HG03159 (cell line): ENCODE measurements around the gene QPRT.
"Not testable (repeated sequence)": the region's sequence is repeated elsewhere in the genome, so short reads cannot be mapped to it uniquely, and the experiment has no call there.

ENCODE experiments used
- ATAC-seq: cut with Tn5 transposase; IDR thresholded peaks from one replicate; pipeline ENCODE4 v1.9.1; 2021; ENCODE audit warnings: mild to moderate bottlenecking, moderate library complexity; ENCODE audit not compliant: unreplicated experiment

Gene QPRT

DNA sequence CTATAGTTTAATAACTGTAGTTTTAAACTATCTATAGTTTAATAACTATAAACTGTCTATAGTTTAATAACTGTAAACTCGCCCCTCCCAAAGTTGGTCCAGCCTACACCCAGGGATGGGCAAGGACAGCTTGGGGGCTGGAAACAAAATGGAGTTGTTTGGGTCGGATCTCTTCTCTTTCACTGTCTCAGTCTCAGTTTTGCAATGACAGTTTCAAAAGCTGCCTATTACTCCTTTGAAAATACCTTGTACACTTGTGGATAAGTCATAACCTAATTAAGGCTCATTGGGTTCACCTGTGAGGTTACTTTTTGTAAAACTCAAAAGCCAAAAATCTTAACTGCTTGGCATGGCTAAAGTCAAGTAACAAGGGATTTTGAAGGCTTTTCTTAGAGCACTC, 35.4 kb downstream of the QPRT start:
- ATAC-seq = no peak

DNA sequence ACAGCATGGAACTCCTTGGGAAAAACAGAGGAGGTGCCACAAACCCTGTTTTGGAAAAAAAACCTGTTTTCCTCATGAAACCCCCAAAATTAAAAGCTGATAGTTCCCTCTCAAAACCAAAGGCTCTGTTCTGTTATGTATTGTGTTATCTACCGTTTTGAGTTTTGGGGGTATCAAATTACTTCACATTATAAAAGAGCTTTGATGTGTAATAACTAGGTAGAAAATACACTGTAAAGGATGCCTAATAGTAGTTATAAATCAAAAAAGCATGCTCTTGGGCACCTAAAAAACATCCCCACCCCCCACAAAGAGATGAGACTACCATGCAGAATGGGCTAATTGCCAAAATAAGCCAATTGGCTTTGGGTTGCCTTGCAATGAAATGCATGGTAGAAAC, 36.0 kb downstream of the QPRT start:
- no peak for ATAC-seq

DNA sequence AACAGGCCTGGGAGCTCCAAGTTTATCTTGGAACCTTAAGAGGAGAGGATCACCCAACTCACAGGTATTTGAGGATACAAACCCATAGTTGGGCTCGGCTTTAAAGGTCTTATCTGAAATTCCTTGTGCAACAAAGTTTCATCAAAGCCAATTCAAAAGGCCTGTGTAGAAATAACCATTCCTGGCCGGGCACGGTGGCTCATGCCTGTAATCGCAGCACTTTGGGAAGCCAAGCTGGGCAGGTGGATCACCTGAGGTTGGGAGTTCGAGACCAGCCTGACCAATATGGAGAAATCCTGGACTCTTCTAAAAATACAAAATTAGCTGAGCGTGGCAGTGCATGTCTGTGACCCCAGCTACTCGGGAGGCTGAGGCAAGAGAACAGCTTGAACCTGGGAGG, 38.1 kb downstream of the QPRT start:
- no peak for ATAC-seq

DNA sequence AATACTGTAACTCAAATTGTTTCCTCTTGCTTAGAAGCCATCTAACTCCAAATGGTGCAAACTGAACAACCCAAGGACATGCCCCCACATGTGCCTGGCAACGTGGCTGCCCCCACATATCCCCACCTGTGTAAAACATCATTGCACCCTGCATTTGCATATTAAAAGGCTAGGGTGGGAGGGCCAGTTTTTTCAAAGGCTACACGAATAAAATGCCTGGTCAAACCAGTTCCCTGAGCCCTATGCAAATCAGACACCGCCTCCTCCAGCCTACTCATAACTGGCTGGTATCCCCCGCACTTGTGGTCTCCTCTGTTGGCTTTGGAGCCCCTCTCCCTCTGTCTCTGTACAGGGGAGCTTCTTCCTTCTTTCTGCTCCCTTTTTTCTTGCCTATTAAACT, 40.1 kb downstream of the QPRT start:
- no peak for ATAC-seq

DNA sequence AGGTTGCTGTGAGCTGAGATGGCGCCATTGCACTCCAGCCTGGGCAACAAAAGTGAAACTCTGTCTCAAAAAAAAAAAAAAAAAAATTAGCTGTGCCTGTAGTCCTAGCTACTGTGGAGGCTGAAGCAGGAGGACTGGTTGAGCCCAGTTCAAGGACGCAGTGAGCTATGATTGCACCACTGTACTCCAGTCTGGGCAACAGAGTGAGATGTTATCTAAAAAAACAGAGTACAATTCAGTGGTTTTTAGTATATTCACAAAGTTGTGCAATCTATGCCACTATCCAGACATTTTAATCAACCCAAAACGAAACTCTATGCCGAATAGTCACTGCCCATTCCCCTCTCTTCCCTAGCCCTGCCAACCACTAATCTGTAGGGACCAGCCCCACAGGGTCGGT, 41.7 kb downstream of the QPRT start:
- ATAC-seq = no peak

DNA sequence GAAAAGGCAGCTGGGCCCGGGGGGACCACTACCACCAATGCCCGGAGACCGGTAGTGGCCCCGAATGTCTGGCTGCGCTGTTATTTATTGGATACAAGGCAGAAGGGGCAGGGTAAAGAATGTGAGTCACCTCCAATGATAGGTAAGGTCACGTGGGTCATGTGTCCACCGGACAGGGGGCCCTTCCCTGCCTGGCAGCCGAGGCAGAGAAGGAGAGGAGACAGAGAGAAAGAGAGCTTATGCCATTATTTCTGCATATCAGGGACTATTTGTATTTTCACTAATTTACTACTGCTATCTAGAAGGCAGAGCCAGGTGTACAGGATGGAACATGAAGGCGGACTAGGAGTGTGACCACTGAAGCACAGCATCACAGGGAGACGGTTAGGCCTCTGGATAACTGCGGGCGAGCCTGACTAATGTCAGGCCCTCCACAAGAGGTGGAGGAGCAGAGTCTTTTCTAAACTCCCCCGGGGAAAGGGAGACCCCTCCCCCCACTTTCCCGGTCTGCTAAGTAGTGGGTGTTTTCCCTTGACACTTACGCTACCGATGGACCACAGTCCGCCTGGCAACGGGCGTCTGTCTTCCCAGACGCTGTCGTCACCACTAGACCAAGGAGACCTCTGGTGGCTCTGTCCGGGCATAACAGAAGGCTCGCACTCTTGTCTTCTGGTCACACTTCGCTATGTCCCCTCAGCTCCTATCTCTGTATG, 42.3 kb downstream of the QPRT start:
- ATAC-seq = not testable (repeated sequence)

DNA sequence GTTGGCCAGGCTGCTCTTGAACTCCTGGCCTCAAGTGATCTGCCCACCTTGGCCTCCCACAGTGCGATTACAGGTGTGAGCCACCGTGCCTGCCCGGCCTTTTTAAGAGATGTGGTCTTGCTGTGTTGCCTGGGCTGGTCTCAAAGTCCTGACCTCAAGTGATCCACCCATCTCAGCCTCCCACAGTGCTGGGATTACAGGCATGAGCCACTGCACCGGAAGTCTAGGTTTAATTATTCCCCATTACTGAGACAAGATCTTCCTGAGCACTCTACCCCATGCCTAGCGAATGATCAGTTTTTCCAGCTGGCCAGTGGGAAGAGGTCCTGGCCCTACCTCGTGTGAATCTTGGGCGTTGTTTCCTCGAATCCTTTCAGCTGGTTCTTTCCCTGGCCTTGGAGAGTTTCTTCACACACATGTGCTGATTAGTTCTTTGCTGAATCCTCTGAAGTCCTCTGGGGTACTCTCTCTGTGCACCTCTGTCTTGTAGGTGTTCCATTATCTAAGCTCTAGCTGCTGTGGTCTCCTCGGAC, 47.9 kb downstream of the QPRT start:
- no peak for ATAC-seq

DNA sequence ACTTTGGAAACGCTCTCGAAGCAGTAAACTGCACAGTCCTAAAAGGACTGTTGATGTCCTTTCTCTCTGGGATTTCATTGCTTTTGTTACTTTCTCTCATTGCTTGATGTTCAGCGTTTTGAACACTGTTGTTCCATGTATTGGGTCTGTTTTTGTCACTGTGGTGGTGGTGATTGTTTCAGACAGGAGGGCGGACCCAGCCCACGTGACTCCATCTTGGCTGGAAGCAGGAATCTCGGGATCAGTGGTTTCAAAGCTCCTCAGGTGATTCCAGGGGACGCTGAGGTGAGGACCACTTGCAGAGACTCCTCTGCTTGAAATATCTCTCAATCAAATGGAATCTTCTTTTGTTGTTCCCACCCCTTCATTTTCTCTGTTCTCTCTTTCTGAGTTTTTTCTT, 48.5 kb downstream of the QPRT start:
- no peak for ATAC-seq

DNA sequence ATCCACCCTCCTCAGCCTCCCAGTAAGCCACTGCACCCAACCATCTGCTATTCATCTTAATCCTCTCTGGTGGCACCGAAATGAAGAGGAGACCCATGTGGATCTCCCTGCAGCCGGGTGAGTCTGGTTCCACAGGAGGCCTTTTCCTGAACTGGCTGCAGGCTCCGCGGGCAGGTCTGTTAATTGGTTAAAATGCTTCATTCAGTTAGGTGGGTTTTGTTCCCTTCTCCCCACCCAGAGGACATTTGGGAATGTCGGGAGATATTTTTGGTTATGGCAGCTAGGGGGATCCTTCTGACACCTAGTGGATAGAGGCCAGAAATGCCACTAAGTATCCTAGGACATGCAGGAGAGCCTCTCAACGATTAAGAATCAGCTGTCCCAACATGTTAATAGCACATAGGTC, 50.1 kb downstream of the QPRT start:
- ATAC-seq = no peak

DNA sequence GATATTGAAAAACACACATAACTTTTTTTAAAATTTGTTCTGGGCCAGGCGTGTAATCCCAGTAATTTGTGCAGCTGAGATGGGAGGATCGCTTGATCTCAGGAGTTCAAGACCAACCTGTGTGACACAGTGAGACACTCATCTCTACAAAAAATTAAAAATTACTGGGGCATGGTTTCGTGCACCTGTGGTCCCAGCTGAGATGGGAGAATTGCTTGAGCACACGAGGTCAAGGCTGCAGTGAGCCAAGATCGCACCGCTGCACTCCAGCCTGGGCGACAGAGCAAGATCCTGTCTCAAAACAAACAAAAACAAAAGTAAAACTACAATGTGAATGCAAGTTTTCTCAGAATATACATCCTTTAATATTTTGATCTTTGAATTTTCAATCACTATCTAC, 51.7 kb downstream of the QPRT start:
- no peak for ATAC-seq

DNA sequence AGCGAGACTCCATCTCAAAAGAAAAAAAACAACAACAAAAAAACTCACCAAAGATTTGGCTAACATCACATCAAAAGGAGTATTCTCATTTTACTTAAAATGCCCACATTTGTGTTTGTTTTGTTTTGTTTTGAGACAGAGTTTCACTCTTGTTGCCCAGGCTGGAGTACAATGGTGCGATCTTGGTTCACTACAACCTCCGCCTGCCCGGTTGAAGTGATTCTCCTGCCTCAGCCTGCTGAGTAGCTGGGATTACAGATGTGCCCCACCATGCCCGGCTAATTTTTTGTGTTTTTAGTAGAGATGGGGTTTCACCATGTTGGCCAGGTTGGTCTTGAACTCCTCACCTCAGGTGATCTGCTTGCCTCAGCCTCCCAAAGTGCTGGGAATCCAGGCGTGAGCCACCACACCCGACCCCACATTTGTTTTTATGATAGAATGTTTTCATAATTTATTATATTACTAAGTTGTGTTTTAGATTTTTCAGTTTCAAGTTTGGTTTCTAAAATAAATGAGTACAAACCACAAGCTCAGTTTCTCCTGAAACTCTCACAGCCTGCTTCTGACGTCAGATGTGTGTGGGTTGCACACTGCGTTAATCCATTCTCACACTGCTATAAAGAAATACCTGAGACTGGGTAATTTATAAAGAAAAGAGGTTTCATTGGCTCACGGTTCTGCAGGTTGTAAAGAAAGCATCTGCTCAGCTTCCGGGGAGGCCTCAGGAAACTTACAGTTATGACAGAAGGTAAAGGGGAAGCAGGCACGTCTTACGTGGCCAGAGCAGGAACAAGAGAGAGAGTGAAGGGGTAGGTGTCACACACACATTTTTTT, 53.0 kb downstream of the QPRT start:
- peak; percentile 52 for ATAC-seq

DNA sequence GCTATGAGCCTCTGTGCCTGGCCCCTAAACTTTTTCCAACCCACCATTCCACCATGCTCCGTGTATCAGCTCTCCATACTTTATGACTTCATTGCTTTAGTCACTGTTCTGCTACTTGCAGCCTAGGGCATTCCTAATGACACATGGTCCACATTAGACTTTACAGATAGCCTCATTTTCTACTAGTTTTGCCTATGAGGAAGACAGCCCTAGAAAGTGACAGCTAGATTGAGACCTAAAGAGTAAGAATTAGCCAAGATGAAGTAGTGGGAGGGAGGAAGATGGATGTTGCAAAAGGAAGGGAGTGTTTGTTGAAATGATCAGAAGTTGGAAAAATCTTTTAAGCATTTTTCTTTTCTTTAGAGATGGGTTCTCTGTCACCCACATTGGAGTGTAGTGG, 55.8 kb downstream of the QPRT start:
- ATAC-seq = no peak

DNA sequence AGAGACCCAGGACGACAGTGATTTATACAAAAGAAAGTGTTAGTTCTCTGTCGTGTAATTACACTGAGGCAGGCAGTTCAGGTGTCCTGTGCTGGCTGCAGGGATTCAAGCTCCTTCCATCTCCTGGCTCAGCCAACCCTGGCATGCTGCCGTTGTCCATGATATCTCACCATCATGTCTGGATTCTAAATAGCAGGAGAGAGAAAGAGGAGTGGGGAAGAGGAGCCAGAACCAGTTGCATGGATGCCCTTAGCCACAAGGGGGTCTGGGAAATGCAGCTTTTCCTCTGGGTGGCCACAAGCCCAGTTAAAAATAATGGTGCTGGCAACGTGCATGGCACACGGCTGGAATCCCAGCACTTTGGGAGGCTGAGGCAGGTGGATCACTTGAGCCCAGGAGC, 57.1 kb downstream of the QPRT start:
- no peak for ATAC-seq

DNA sequence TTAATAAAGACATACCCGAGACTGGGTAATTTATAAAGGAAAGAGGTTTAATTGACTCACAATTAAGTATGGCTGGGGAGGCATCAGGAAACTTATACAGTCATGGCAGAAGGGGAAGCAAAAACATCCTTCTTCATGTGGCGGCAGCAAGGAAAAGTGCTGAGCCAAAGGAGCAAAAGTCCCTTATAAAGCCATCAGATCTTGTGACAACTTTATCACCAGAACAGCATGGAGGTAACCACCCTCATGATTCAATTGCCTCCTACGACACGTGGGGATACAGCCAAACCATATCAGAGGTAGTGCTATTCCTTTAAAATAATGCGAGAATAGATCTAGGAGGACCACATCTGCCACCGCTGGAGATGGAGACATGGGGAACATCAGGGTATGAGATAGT, 57.8 kb downstream of the QPRT start:
- no peak for ATAC-seq

DNA sequence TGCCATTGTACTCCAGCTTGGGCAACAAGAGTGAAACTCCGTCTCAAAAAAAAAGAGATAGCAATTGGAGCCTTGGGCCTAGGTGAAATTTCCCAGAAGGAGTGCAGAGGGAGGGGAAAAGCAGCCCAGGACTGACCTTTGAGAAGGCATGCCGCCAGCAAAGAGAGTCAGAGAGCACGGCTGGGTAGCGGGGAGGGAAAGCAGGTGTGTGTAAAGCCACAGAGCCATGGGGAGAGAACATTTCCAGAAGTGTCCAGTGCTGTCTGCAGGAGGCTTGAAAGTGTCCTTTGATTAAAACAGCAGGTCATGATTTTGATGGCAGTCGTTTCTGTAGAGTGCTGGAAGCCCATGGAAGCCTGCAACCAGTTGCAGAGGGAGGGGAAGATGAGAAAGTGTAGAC, 58.7 kb downstream of the QPRT start:
- ATAC-seq = no peak

DNA sequence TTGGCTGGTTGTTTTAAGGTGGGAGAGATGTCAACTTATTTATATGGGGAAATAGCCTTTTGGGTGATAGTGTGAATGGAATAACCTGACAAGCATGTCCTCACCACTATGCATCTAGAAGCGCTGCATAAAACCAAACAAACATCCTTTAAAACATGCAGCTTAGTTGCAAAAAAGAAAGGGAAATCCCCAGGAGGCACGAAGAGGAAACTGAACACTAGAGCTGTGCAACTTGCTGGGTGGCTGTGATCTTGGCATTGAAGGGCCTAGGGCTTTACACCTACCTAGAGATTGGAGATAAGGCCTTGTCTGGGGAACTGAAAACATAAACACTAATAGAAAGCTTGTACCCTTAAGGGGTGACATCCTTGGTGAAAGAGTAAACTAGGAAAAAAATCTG, 59.5 kb downstream of the QPRT start:
- no peak for ATAC-seq

DNA sequence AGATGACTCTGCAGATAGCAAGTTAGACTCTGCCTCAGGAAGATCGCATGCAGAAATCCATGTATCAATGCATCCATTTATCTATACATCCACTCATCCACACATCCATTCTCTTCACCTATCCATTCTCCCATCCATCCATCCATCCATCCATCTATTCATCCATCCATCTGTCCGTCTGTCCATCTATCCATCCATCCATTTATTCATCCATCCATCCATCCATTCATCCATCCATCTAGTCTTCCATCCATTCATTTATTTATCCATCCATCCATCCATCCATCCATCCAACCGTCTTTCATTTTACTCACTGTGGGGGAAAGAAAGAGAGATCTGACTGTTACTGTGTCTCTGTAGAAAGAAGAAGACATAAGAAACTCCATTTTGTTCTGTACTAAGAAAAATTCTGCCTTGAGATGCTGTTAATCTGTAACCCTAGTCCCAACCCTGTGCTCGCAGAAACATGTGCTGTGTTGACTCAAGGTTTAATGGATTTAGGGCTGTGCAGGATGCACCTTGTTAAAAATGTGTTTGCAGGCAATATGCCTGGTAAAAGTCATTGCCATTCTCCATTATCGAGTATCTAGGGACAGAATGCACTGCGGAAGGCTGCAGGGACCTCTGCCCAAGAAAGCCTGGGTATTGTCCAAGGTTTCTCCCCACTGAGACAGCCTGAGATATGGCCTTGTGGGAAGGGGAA, 61.1 kb downstream of the QPRT start:
- ATAC-seq = not testable (repeated sequence)

DNA sequence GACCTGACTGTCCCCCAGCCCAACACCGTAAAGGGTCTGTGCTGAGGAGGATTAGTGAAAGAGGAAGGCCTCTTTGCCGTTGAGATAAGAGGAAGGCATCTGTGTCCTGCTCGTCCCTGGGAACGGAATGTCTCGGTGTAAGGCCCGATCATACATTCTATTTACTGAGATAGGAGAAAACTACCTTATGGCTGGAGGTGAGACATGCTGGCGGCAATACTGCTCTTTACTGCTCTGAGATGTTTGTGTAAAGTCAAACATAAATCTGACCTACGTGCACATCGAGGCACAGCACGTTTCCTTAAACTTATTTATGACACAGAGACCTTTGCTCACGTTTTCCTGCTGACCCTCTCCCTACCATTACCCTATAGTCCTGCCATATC, 61.6 kb downstream of the QPRT start:
- ATAC-seq = not testable (repeated sequence)

DNA sequence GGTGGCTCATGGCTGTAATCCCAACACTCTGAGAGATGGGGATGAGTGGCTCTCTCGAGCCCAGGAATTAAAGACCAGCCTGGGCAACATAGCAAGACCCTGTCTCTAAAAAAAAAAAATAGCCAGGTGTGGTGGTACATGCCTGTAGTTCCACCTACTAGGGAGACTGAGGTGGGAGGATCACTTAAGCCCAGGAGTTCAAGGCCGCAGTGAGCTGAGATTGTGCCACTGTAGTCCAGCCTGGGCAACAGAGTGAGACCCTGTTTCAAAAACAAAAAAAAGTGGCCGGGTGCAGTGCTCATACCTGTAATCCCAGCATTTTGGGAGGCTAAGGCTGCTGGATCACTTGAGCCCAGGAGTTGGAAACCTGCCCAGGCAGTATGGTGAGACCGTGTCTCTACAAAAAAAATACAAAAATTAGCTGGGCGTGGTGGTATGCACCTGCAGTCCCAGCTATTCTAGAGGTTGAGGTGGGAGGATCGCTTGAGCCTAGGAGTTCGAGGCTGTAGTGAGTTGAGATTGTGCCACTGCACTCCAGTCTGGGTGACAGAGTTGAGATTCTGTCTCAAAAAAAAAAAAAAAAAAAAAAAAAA, 63.8 kb downstream of the QPRT start:
- ATAC-seq = no peak

DNA sequence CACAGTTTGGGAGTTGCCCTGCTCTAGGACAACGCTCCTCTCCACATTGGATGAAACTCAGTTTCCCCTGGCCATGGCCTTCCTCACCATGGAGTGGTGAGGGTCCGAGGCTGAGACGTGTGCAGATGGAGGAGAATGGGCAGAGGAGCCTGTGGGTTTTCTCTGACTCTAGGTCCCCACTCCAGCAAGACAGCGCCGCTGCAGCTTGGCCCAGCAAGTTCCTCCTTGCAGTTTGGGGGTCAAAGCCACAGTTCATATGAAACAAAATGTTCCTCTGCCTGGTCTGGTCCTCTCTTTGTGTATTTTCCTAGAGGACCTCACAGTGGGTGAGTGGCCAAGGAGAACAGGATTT, 64.5 kb downstream of the QPRT start:
- ATAC-seq = no peak

DNA sequence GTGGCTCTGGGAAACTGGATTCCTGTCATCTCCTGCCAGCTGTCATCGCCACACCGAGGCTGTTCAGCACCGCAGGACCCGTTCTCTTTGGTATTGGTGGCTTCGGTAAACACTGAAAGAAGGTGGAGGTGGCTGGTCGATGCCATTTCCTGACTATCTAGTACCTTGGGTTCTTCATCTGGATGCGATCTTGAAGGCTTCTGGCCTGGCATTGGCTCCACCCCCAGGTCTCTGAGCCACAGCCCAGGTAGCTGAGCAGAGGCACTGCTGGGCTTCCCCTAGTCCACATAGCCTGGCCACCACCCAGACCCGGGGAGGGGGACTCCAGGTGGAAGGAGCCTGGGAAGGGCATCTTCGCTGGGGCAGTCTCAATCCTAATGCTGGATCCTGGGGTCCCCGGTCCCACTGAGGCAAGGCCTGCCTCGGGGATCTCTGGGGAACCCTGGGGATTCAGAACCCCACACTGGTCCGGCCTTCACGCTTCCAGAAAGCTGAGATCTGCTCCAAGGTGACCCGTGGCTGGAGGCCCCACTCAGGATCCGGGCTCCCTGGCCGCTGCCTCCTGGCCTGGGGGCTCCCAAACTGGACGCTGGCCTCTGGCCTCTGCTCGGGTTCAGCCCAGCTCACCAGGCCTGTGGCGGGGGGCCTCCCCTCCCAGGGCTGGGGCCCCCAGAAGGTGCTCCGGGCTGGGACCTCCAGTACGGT, 65.0 kb downstream of the QPRT start:
- ATAC-seq = no peak
